Skeletal muscle cell (primary cell): ENCODE measurements around the gene STRN.
A peak's percentile ranks its signal among the peaks of the same experiment; 100 is the strongest.
"Not testable (repeated sequence)": the region's sequence is repeated elsewhere in the genome, so short reads cannot be mapped to it uniquely, and the experiment has no call there.

Source experiments
- DNase-seq: peaks from one replicate; pipeline ENCODE4 v3.0.0-alpha.2; 2010; ENCODE audit warnings: low read depth
- H3K4me3 ChIP-seq: 2 replicates; pipeline ENCODE4 v1.5.1; 2011; ENCODE audit warnings: low read depth, mild to moderate bottlenecking, control low read depth, low read length, moderate library complexity

STRN gene, protein sequence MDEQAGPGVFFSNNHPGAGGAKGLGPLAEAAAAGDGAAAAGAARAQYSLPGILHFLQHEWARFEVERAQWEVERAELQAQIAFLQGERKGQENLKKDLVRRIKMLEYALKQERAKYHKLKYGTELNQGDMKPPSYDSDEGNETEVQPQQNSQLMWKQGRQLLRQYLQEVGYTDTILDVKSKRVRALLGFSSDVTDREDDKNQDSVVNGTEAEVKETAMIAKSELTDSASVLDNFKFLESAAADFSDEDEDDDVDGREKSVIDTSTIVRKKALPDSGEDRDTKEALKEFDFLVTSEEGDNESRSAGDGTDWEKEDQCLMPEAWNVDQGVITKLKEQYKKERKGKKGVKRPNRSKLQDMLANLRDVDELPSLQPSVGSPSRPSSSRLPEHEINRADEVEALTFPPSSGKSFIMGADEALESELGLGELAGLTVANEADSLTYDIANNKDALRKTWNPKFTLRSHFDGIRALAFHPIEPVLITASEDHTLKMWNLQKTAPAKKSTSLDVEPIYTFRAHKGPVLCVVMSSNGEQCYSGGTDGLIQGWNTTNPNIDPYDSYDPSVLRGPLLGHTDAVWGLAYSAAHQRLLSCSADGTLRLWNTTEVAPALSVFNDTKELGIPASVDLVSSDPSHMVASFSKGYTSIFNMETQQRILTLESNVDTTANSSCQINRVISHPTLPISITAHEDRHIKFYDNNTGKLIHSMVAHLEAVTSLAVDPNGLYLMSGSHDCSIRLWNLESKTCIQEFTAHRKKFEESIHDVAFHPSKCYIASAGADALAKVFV

DNA sequence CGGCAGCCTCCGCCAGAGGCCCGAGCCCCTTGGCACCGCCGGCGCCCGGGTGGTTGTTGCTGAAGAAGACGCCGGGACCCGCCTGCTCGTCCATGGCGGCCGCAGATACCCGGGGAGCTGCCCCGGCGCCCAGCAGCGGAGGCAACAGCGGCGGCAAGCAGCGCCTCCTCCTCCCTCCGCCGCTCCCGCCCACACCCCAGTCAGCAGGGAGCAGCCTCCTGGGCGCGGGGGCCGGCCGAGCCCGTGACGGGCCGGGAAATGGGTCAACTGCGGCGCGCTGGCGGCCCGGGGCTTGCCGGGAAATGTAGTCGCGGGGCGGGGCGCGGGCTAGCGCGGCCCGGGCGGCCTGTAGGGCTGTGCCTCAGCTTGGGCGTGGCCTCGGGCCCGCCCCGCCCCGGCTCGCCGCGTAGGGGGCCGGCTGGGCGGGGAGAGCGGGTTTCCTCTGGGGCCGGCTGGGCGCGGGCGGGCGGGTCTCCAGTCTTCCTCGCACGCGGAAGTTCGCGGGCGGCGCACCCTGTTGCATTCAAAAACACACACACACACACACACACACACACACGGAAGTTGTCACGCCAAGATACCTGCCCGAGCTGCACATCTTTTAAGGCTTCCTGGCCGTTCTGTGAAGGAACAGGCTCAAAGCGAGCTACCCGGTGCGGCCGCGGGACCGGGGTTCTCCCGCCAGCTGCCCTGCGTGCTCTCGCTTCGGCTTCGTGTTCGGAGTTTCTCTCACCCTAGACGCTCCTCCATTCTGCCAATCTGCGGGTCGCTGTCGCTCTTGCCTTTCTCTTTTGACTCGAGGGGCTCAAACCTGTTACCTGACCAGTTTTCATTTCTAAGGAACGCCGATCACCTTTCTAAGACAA is at the start of gene STRN:
STRN (minus strand) TSS at position 167 of the 866 bp plus-strand sequence; CDS start at position 94, 73 bp downstream.
- DNase-seq = peak; percentile 85
- peak within 1 kb of the TSS; percentile 77 for H3K4me3 ChIP-seq

DNA sequence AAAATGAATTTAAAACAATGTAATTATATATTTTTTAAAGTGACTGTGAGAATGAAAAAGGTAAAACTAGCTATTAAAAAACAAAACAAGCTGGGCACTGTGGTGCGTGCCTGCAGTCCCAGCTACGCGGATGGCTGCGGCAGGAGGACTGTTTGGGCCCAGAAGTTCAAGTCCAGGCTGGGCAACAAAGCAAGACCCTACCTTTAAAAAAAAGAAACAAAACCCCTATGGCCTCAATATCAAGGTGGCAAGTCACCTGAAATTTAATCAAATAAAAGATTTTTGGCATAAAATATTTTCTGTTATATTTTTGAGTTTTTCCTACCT is 46.9 kb upstream of the STRN start:
- DNase-seq = no peak
- no peak overlapping the region for H3K4me3 ChIP-seq

DNA sequence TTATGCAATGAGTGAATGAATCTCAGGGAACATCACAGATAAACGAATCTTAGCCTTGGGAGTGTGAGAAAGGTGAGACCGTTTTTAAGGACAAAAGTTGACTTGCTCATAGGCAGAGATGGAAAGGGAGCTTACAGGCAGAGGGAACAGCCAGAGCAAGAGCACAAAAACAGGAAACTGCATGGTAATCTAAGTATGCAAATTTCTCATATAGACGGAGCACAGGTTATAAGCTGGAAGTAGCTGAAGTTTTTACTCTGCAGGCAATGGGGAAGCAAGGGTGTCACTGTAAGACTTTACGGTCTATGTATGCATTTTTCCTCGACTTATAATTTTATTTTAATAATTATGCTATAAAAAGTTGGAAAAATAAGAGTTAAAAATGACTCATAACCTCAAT is 44.8 kb upstream of the STRN start:
- no peak for DNase-seq
- no peak overlapping the region for H3K4me3 ChIP-seq

DNA sequence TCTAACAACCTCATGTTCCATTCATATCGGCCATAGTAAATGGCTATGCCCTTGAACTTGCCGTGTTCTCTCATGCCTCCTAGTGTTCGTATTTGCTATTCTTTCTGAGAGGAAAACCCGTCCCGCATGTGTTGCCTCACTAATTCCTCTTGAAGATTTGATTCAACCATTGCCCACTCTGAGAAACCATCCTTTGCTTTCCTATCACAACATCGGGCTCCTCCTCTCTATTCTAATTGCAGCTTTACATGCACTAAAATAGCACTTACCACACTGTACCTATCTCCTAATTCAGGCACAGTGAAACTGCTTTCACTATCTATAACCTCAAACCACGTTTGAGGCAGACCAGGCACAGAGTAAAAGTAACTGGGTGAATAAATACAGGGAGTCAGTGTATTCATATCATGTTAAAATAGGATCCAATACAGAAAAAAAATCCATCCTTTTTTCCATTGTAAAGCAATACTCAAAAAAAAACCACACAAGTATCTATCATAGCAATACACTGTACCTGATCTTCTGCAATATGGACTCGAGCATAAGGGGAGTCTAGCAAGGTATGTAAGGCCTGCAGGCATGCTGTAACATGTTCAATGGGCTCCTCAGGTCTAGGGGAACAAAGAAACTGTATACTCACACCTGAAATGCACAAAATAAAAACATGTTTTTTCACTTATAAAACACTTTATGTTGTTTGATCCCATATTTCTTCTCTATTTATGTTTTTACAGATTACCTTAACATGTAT is 39.0 kb upstream of the STRN start:
- H3K4me3 ChIP-seq = no peak overlapping the region
- no peak for DNase-seq

DNA sequence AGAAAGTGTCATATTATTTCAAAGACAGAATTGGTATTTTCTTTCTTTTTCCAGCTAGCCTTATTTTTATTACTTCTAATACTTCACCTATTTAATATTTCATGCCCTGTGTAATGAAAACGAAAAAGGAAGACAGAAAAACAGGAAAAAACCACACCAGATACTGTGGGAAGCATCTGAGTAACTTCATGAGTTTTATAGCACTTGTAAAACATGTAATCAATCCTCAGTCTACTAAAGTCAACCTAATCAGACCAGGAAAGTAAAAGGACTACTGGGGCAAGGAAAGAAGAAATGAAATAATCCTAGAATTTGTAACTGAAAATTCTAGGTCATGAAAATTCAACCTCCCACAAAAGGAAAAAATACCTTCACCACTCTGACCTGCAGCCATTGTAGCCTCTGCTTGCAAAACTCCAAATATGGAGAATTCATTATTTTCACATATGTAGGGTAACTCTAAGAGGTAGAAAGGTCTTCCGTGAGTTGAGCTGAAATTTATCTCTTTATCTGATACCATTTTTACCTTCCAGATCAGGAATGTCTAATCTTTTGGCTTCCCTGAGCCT is 34.7 kb upstream of the STRN start:
- no peak for DNase-seq
- no peak overlapping the region for H3K4me3 ChIP-seq

DNA sequence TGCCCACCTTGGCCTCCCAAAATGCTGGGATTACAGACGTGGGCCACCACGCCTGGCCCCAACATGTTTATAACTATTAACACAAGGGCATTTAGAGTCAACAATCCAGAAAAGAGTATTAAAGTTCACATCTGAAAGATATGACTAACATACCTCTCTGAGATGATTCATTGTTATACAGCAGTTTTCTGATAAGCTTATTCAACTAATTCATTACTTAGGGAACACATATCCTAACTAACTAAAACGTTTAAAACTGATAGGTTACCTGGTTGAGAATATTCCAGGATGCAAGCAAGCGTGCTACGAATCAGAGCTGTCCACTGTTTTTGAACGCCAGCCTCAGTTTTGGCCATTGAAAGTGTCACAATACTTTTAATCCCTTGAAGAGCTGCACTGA is 34.0 kb upstream of the STRN start:
- H3K4me3 ChIP-seq = no peak overlapping the region
- no peak for DNase-seq

DNA sequence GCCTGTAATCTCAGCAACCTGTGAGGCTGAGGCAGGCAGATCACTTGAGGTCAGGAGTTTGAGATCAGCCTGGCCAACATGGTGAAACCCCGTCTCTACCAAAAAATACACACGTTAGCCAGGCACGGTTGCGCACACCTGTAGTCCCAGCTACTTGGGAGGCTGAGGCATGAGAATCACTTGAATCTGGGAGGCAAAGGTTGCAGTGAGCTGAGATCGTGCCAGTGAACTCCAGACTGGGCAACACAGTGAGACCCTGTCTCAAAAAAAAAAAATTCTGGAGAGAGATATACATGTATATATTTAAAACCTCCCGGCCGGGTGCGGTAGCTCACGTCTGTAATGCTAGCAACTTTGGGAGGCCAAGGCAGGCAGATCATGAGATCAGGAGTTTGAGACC is 33.1 kb upstream of the STRN start:
- not testable (repeated sequence) for DNase-seq, H3K4me3 ChIP-seq

DNA sequence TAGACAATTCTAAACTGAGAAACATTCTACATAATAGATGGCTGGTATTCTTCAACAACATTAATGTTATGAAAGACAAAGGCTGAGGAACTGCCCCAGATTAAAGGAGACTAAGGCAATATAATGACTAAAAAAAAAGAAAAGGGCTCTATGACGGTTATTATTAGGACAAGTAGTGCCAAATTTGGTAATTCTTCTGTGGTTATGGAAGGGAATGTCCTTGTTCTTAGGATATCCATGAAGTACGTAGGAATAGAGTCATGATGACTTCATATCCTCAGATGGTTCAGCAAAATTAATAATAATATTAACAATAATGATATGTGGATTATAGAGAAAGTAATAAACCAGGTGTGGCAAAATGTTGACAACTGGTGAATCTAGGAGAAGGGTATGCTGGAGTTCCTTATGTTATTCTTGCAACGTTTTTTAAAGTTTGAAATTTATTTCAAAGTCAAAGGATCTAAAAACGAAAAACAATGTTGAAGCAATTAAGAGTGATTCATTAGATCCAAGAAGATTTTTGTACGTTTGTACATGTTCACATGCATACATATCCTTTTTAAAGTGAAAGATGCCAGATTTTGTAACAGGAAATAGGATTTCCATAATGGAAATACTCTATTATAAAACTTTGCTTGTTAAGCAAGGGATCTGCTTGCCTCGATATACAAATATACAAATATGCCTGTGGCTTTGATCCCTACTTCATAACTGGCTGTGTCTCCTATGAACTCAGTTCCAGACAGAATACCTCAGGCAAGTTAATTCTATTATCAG is 27.7 kb upstream of the STRN start:
- H3K4me3 ChIP-seq = no peak overlapping the region
- DNase-seq = no peak

DNA sequence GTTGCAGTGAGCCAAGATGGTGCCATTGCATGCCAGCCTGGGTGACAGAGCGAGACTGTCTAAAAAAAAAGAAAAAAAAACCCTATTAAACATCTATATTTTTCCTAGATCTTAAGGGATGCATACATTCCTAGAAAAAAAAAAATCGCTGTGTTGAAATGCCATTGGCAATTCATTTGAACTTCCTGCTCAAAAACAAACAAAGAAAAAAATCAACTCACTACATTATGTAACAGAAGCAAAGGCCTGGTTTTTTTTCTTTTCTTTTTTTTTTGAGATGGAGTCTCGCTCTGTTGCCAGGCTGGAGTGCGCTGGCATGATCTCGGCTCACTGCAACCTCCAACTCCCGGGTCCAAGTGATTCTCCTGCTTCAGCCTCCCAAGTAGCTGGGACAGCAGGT is 21.7 kb upstream of the STRN start:
- no peak overlapping the region for H3K4me3 ChIP-seq
- DNase-seq = no peak

DNA sequence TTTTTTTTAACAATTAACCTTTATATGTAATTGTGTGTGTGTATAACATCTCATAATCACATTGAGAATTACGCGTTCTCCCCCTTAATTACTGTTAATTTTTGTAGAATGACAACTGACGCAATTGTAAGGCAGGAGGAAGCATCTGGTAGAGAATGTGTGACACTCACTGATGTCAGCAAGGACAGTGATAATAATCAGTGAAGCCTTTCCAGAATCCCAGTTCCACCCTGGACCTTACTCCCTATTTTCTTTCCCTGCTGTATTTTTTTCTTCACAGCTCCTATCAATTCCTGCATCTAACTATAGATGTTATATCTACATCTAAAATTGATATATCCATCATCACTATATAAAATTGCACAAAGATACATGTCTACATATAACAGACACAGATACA is 16.1 kb upstream of the STRN start:
- no peak for DNase-seq
- no peak overlapping the region for H3K4me3 ChIP-seq

DNA sequence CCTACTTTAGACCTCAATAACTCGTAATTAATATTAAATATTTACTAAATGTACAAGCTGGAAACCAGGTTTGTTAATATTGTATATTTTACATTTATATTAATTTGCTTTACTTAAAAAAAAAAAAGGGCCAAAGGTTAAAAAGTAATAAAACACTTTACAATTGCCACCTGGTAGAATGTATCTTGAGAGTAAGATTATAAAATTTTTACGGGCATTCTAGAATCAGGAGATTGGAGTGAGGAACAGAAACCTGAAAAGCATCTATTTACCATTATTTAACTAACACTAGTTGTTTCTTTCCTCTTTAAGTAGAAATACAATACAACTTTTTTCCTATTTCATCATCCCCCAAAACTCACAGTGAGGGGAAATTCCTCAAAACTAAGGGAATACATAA is 15.6 kb upstream of the STRN start:
- no peak overlapping the region for H3K4me3 ChIP-seq
- DNase-seq = no peak

DNA sequence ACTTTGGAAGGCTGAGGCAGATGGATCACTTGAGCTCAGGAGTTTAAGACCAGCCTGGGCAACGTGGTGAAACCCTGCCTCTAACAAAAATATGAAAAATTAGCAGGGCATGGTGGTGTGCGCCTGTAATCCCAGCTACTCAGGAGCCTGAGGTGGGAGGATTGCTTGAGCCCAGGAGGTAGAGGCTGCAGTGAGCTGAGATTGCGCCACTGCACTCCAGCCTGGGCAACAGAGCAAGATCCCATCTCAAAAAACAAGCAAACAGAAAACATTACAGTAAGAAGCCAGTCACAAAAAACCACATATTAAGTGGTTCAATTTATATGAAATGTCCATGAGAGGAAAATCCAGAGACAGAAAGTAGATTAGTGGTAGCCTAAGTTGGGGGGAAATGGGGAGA is 12.7 kb upstream of the STRN start:
- not testable (repeated sequence) for DNase-seq, H3K4me3 ChIP-seq

DNA sequence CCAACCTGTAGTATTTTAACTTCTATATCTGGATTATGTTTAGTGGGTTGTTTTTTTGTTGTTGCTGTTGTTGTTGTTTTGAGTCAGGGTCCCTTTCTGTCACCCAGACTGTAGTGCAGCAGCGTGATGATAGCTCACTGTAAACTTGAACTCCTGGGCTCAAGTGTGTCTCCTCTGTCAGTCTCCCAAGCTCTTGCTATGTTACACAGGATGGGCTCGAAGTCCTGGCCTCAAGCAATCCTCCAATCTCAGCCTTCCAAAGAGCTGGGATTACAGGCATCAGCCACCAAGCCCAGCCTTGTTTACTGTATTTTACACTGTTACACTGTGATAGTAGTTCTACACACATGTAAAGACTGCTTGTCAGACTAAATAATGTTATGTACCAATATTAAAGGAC is 9.7 kb upstream of the STRN start:
- no peak overlapping the region for H3K4me3 ChIP-seq
- no peak for DNase-seq

DNA sequence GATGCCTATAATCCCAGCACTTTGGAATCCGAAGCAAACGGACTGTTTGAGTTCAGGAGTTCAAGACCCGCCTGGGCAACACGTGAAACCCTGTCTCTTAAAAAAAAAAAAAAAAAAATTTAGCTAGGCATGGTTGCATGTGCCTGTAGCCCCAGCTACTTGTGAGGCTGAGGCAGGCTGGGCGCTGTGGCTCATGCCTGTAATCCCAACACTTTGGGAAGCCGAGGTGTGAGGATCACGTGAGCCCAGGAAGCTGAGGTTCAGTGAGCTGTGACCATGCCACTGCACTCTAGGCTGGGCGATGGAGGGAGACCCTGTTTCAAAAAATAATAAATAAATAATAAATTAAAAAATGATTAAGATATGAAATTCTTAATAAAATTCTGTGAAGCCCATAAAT is 9.0 kb upstream of the STRN start:
- H3K4me3 ChIP-seq = no peak overlapping the region
- no peak for DNase-seq

DNA sequence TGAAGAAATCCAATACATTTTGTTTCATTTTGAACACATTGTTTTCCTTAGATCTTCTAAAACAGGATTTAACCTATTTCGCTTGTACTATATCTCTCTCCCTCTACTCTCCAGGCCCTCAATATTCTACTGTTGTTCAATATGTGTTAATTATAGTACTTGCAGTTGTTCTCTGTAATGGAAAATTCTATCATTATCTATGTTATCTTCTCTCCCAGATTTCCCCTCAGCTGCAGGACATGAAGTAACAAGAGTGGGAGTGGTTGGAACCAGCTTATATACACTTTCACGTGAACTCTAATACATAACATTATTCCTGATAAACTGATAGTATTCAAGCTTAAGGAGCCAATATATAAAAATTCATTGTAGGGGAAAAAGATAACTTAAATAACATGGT is 7.0 kb upstream of the STRN start:
- no peak overlapping the region for H3K4me3 ChIP-seq
- no peak for DNase-seq

DNA sequence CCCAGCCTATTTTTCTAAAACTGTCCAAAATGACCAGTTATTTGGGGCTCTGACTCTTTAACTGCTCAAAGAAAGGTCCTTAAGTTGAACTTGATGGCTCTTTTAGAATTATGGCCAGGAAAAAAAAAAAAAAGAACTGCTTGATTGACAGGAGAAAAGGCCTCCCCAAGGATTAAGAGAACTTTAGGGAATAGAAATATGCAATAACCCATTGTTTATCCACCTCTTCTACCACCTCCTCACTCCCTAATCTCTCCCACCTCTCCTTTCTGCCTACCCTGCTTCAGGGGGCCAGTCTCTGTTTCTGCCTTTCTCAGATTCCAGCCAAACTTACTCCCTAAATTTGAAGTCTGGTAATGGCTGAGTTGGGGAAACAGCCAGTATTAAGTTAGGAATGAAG is 5.7 kb upstream of the STRN start:
- no peak overlapping the region for H3K4me3 ChIP-seq
- DNase-seq = no peak

DNA sequence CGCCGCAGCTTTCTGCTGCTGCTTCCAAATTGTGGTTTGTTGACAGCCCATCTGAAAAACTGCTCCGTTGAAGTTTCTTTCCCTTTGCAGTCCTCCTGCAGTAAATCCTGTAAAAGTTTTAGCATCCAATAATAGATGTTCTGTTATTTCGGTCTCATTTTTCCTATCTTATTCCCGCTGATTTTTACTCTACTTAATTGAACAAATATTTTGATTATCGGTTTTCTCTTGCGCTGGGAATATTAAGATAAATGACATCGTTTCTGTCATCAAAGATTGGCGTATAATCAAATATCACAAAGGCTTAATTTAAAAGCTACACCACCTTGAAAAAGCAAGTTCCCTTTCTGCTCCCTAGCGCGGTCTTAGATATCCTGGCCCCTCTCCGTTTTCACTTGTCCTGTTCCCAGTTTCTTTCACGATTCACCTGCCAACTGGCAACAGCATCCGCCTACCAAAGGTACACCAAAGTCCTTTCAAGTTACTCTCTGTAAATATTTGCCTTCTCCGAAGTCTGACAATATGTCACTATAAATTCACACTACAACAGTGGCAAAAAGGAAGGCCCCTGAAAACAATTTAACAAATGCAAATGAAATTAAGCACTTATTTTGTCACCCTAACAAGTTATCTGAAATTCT is 1.0 kb upstream of the STRN start:
- peak overlapping the region; percentile 77 for H3K4me3 ChIP-seq
- DNase-seq = no peak

DNA sequence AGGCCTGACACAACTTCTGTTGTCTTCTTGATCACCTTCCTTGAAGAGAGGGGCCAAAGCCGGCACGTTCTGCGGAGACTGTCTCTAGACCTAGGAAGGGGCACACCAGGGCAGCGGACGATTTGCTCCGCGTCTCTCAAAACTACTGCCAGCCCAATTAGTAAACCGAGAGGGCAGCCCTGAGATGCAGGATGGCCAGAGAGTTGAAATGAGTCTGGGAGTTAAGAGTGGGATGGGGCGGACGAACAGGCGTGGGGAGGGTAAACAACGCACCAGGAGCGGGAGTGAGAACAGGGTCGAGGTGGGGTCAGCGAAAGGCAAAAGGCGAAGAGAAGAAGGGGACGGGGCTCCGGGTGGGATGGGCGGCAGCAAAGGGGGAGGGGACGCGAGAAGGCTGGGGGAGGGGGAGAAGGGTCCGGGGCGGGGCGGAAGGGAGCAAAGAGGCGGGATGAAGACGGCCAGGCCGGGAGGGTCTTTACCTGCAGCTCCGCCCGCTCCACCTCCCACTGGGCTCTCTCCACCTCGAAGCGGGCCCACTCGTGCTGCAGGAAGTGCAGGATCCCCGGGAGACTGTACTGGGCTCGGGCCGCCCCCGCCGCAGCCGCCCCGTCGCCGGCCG is 476 bp downstream of the STRN start:
- no peak for DNase-seq
- H3K4me3 ChIP-seq = peak overlapping the region; percentile 76
